Esophagus muscularis mucosa (tissue), 4 donors: ENCODE results near the gene MAD1L1.

Source experiments
- EP300 ChIP-seq: sonication (generic); formaldehyde crosslinking; IDR thresholded peaks from one replicate; pipeline ENCODE4 v1.6.1; 2017; ENCODE audit warnings: antibody characterized with exemption
- POLR2A ChIP-seq: fragments of 450-650 bp; IDR thresholded peaks from one replicate; pipeline ENCODE4 v1.6.1; 2017; ENCODE audit warnings: antibody characterized with exemption, moderate library complexity, mild to moderate bottlenecking, low read depth
- POLR2AphosphoS5 ChIP-seq, 2 donors: sonication (generic); formaldehyde crosslinking; IDR thresholded peaks; one replicate each; pipeline ENCODE4 v1.6.1; 2017; ENCODE audit warnings: antibody characterized with exemption in 2 of 2
- TF ChIP-seq, protein P1 (sequence below), 3 experiments: fragments of 200-600 bp in 2 of 3; fragments of 450-650 bp in 1 of 3; sonication (generic) in 2 of 3; IDR thresholded peaks; one replicate each; pipeline ENCODE4 v1.5.1; 2017 to 2019; ENCODE audit warnings: antibody characterized with exemption in 3 of 3, mild to moderate bottlenecking in 2 of 3, moderate library complexity in 1 of 3

DNA sequence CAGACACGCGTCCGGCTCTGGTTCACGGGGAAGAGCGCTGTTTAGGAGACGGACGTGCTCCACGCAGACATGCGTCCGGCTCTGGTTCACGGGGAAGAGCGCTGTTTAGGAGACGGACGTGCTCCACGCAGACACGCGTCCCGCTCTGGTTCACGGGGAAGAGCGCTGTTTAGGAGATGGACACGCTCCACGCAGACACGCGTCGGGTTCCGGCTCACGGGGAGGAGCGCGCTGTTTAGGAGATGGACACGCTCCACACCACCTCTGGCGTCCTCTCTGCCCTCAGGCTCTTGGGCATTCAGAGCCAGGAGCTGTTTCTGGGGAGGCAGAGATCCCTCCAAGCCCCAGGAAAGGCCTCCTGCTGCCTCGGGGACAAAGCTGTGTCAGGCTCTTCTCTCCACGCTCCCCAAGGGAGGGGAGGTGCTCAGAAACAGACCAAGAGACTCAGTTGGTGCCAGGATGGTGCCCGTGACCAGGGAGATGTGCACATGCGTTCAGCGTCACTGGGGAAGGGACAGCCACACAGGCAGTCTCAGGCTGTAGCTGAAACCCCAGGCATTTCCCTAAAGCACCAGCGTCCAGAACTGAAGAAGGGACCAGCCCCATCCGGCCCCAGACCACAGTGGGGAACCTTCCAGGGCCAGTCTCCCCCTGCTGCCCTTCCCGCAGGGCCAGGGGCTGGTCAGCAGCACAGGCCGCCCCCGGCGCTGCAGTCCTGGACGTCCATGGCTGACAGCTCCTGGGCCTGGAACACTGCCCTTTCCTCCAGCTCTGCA is 387.0 kb downstream of the MAD1L1 start:
- TF ChIP-seq, protein P1, sequence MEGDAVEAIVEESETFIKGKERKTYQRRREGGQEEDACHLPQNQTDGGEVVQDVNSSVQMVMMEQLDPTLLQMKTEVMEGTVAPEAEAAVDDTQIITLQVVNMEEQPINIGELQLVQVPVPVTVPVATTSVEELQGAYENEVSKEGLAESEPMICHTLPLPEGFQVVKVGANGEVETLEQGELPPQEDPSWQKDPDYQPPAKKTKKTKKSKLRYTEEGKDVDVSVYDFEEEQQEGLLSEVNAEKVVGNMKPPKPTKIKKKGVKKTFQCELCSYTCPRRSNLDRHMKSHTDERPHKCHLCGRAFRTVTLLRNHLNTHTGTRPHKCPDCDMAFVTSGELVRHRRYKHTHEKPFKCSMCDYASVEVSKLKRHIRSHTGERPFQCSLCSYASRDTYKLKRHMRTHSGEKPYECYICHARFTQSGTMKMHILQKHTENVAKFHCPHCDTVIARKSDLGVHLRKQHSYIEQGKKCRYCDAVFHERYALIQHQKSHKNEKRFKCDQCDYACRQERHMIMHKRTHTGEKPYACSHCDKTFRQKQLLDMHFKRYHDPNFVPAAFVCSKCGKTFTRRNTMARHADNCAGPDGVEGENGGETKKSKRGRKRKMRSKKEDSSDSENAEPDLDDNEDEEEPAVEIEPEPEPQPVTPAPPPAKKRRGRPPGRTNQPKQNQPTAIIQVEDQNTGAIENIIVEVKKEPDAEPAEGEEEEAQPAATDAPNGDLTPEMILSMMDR (IDR thresholded peaks at IDR 0.05), result no peak
- TF ChIP-seq POLR2A, result no peak
- no peak for TF ChIP-seq POLR2AphosphoS5 (IDR thresholded peaks at IDR 0.05)
- TF ChIP-seq EP300, result no peak
